GM18499 (cell line): ENCODE data around the gene LRFN4.
A peak's percentile ranks its signal among the peaks of the same experiment; 100 is the strongest.

Source experiments
- ATAC-seq: cut with Tn5 transposase; IDR thresholded peaks from one replicate; pipeline ENCODE4 v1.9.1; 2021; ENCODE audit warnings: moderate number of reproducible peaks; ENCODE audit not compliant: insufficient read depth, unreplicated experiment

LRFN4 gene

GRCh38 chr11:66844496-66845142, 12.2 kb upstream of the LRFN4 start:
- no peak for ATAC-seq

DNA sequence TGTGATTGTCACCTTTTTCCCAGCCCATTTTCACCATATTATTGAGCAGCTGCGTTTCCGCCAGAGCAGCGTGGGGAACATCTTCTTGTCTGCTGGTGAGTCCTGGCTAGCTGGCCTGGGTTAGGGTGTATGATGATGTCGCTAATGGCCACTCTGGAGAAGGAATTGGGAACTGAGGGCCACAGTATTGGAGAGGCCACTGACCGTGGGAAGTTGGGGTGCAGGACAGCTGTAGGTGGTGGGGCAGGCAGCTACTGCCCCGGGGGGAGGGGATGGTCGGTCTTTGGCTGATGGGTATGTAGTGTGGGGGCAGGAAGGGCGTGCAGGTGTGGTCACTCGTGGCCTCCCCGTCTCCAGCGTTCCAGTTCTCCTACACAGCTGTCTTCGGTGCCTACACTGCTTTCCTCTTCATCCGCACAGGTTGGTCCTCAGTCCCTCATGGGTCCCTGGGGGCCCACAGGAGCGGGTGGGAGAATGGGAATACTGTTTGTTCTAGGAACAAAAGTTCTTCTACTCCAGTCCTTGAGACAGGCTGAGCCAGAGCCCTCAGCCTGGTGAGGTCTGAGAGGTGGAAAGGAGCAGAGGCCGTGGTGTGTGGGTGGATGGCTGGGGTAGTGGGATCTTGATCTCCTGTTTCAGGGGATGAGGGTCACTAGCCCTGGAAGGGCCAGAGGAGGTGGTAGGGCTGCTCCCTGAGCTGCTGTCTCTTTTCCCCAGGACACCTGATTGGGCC, 11.6 kb upstream of the LRFN4 start:
- ATAC-seq: no peak

DNA sequence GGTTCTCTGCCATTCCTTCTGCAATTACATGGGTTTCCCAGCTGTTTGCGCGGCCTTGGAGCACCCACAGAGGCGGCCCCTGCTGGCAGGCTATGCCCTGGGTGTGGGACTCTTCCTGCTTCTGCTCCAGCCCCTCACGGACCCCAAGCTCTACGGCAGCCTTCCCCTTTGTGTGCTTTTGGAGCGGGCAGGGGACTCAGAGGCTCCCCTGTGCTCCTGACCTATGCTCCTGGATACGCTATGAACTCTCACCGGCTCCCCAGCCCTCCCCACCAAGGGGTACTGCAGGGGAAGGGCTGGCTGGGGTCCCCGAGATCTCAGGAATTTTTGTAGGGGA, 11.0 kb upstream of the LRFN4 start:
- ATAC-seq: no peak

DNA sequence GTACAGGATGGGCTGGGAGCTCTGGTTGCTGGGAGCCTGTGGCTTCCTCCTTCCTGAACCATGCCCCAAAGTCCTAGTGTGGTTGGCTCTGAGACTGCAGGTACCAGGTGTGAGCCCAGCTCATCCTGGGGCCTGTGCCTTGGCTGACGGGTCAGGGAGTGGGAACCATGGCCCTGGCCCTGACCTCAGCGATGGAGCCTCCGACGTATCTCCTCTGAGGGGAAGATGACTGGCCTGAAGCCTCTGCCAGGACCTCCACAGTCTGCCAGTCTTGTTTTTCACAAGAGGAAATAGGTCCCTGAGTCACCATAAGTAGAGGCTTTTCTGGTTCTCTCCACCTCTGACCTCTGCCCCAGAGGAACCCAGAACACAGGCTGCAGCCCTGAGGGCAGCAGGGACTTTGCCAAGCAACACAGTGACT, 10.2 kb upstream of the LRFN4 start:
- ATAC-seq: no peak

DNA sequence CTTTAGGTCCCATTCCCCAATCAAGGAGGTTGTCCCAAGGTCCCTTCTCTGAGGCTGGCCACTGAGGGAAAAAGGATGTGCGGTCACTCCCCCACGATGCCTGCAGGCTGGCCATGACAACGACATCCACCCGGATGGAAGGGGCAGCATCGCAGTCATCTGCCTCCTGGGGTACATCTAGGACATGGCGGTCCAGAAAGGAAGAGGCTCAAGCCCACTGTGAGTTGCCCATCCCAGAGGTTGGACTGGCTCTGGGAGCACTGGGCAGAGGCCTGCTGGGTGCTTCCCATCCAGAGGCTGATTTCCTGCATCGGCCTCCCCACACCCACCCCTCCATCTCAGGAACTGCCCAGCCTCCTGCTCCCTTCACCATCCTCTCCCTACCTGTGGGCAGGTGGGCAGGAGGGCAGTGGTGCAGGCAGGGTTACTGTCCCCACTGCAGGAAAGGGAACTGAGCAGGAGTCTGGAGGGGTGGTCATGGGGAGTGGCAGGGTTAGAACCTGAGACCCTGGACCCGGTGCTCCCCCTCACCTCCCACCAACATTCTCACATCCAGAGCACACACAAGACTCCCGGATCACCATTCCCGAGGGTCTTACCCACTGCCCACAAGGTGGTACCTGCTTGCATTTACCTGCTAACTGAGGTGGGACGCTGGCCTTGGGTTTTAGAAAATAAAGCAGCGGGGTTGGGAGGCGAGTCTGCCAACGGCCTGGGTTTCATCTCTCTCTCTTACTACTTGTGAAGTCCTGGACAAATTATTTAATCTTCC, 9.2 kb upstream of the LRFN4 start:
- ATAC-seq: no peak

GRCh38 chr11:66848671-66849500, 8.0 kb upstream of the LRFN4 start:
- ATAC-seq: no peak

GRCh38 chr11:66849501-66850234, 7.2 kb upstream of the LRFN4 start:
- ATAC-seq: no peak

DNA sequence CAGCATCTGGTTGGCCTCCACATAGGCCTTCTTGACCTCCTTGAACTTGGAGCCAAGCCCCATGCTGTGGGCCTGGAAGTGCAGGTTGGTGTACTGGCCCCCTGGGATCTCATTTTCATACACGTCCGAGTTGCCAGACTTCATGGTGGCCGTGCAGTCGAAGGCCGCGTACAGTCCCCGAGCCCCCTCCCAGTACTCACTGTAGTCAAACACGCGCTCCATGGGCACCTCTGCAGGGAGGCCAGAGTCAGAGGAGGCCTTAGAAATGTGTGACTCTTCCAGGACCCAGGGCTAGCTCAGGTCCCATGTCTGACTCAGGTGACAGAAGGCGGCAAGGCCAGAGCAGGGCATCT, 6.7 kb upstream of the LRFN4 start:
- no peak for ATAC-seq

DNA sequence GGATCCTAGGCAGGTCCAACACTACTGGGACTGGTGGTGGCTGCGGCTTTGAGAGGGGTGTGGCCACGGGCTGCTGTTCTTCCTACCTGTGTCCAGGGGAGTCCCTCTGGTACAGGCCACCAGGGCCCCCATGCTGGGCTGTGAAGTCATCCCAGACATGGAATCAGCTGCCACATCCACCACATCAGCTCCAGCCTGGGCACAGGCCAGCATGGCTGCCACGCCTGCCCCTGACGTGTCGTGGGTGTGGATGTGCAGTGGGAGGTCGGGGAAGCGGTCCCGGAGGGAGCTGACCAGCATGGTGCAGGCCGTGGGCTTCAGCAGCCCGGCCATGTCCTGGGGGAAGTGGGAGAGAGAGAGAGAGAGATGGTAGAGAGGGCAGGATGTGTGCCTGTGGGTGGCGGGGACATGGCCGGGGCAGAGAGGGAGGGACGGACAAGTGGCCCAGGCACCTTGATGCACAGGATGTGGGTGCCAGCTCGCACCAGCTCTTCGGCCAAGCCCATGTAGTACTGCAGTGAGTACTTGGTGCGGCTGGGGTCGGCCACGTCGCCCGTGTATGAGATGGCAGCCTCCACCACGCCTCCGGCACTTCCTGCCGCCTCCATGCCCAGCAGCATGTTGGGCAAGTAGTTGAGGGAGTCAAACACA, 6.2 kb upstream of the LRFN4 start:
- no peak for ATAC-seq

- no peak for ATAC-seq
These were observed 5.6 kb upstream of the LRFN4 start for GRCh38 chr11:66851239-66851596.

GRCh38 chr11:66851698-66852465, 5.0 kb upstream of the LRFN4 start:
- ATAC-seq: no peak

- ATAC-seq: no peak
These were observed 4.2 kb upstream of the LRFN4 start for GRCh38 chr11:66852466-66853241.

GRCh38 chr11:66853242-66854229, 3.3 kb upstream of the LRFN4 start:
- no peak for ATAC-seq

GRCh38 chr11:66854231-66854661, 2.6 kb upstream of the LRFN4 start:
- no peak for ATAC-seq

- no peak for ATAC-seq
These were observed 2.1 kb upstream of the LRFN4 start for GRCh38 chr11:66854729-66855211.

DNA sequence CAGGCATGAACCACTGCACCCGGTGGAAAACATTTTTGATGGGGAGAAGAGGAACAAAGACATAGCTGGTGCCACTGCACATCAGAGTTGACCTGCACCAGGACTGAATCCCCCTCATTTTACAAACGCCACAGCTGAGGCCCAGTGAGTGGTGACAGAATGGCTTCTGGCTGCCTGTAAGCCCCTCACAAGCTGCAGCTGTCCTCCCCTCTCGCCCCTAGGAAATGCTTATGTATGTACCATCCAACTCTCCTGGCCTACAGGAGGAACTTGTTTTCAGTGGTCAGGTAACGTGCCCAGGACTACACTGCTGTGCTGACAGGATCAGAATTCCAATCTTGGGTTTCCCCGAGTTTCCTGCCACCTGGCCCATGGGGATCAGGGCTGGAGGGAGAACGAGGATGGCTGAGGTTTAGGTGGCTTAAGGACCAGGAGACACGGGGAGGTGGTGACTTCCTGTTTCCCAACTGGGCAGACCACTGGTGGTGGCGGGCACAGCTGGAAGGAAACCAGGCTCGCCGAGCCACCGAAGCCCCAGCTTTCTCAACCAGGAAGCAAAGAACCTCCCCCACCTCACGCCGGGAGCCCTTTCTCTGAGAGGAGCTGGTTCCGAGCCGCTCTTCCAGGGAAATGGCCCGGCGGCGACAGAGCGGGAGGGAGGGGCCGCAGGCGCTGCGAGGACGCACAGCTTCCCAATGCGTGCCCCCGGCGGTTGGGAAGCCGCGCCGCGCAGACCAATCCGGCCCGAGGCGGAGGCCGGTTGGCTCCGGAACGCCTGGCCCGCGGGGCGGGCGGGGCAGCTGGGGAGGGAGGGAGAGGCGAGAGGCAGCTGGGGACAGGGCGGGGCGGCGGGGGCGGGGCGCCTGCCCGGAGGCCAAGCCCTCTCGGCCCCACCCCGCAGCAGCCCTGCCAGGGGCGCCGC, 1.0 kb upstream of the LRFN4 start:
- peak; percentile 37 for ATAC-seq
